Sigmoid colon (tissue), 7 donors: ENCODE results near the gene BCKDK. TPM values are rescaled to one million over a fixed set of nuclear protein-coding genes. Genes with fewer than 3 reads are reported as not detected.
A peak's percentile ranks its signal among the peaks of the same experiment; 100 is the strongest.

Source experiments
- DNase-seq: peaks from one replicate; pipeline ENCODE4 v3.0.0-alpha.2; 2019
- H3K27ac ChIP-seq, 4 donors: fragments of 200-600 bp; sonication (generic); one replicate each; pipeline ENCODE4 v1.5.1; 2016 to 2019; ENCODE audit warnings: mild to moderate bottlenecking in 1 of 4
- H3K27me3 ChIP-seq, 3 donors: fragments of 200-600 bp; sonication (generic); one replicate each; pipeline ENCODE4 v1.5.1; 2019; ENCODE audit warnings: mild to moderate bottlenecking in 1 of 3
- H3K36me3 ChIP-seq, 4 donors: fragments of 200-600 bp; sonication (generic); one replicate each; pipeline ENCODE4 v1.5.1; 2016 to 2019
- H3K4me1 ChIP-seq, 4 donors: fragments of 200-600 bp; sonication (generic); one replicate each; pipeline ENCODE4 v1.5.1; 2017 to 2019
- H3K4me3 ChIP-seq, 4 donors: fragments of 200-600 bp; sonication (generic); one replicate each; pipeline ENCODE4 v1.5.1; 2017 to 2019; ENCODE audit warnings: mild to moderate bottlenecking in 2 of 4, moderate library complexity in 1 of 4
- H3K9me3 ChIP-seq, 4 donors: fragments of 200-600 bp in 3 of 4; sonication (generic) in 3 of 4; one replicate each; pipeline versions ENCODE4 v1.5.1 to v1.6.1; 2013 to 2019
- CTCF ChIP-seq, 4 experiments: fragments of 450-650 bp in 3 of 4; fragments of 200-600 bp in 1 of 4; IDR thresholded peaks; one replicate each; pipeline ENCODE4 v1.5.1; 2016 to 2019; ENCODE audit warnings: antibody characterized with exemption in 4 of 4, mild to moderate bottlenecking in 3 of 4, moderate library complexity in 2 of 4
- EP300 ChIP-seq, 4 donors: sonication (generic); formaldehyde crosslinking; IDR thresholded peaks; one replicate each; pipeline ENCODE4 v1.6.1; 2017; ENCODE audit warnings: antibody characterized with exemption in 4 of 4
- POLR2A ChIP-seq, 2 donors: fragments of 450-650 bp; IDR thresholded peaks; one replicate each; pipeline ENCODE4 v1.6.1; 2016; ENCODE audit warnings: antibody characterized with exemption in 2 of 2, mild to moderate bottlenecking in 2 of 2, moderate library complexity in 2 of 2
- POLR2AphosphoS5 ChIP-seq, 4 donors: sonication (generic); formaldehyde crosslinking; IDR thresholded peaks; one replicate each; pipeline ENCODE4 v1.6.1; 2017; ENCODE audit warnings: antibody characterized with exemption in 4 of 4
- WGBS, 2 donors: extraction: QIAGEN DNeasy Blood & Tissue Kit; methylation state at CpG; one replicate each; pipeline ENCODE4 v1.1.7; 2013; 5-methylcytosine and 5-hydroxymethylcytosine counted together
- intact Hi-C: fragments of 100-400 bp; cut with DNase I; formaldehyde crosslinking; loops from one replicate; pipeline ENCODE4 v1.15.1; 2023
- polyA plus RNA-seq, 3 donors: library from polyadenylated mRNA; stranded (reverse); fragments of 200-250 nt; gene quantifications; one replicate each; pipeline ENCODE4 v1.2.3, GENCODE V29; 2013
- total RNA-seq, 4 donors: library from RNA; depleted of rRNA; stranded (reverse); fragments of >200 nt; gene quantifications; one replicate each; pipeline ENCODE4 v1.1.0, GENCODE V29; 2016
- donor health status: healthy with polysubstance abuse.
- donor health status: Bipolar disorder and iron deficiency.
- donor health status: healthy.

BCKDK gene
- total and polyA plus RNA-seq, 7 donors: 21.6 to 42.7 (median 33.2) TPM

- Histone ChIP-seq H3K27ac (no peak overlapping the region), H3K9me3 (no peaks in the 10 kb centered on the region), H3K36me3 (peaks cover 49 to 84% (median 55%) of the 10 kb centered on the region in 4 donors), H3K4me3 (no peak overlapping the region), H3K27me3 (no peaks in the 10 kb centered on the region), H3K4me1 (peaks cover 0 to 15% (median 12%) of the 10 kb centered on the region in 4 donors)
- WGBS, 2 donors: 85 to 93% methylated on average over 13 of the region's 13 CpGs
- no peak for DNase-seq
- intact Hi-C loops: no loop called here
- TF ChIP-seq POLR2AphosphoS5 (IDR thresholded peaks at IDR 0.05): no peak
- TF ChIP-seq EP300 (IDR thresholded peaks at IDR 0.05): no peak
- TF ChIP-seq POLR2A (IDR thresholded peaks at IDR 0.05): no peak
- TF ChIP-seq CTCF (IDR thresholded peaks at IDR 0.05): no peak
These were observed 28.7 kb upstream of the BCKDK start for GRCh38 chr16:31079342-31079944.

- peak; percentile 57 for DNase-seq
- H3K4me3 ChIP-seq: no peak overlapping the region
- peaks cover 49 to 91% (median 55%) of the 10 kb centered on the region in 4 donors for H3K36me3 ChIP-seq
- H3K27me3 ChIP-seq: no peaks in the 10 kb centered on the region
- H3K27ac ChIP-seq: no peak overlapping the region
- intact Hi-C loops: no loop called here
- TF ChIP-seq EP300 (IDR thresholded peaks at IDR 0.05) (no peak), POLR2A (IDR thresholded peaks at IDR 0.05) (no peak), POLR2AphosphoS5 (IDR thresholded peaks at IDR 0.05) (no peak), CTCF (IDR thresholded peaks at IDR 0.05) (no peak)
- H3K4me1 ChIP-seq: peaks cover 0 to 9% (median 5%) of the 10 kb centered on the region in 4 donors
- no peaks in the 10 kb centered on the region for H3K9me3 ChIP-seq
- WGBS, 2 donors: 97% methylated on average over 40 of the region's 40 CpGs
These were observed 28.1 kb upstream of the BCKDK start for GRCh38 chr16:31080035-31080629.

GRCh38 chr16:31080756-31081419, 27.3 kb upstream of the BCKDK start:
- H3K9me3 ChIP-seq: no peaks in the 10 kb centered on the region
- intact Hi-C loops: no loop called here
- TF ChIP-seq POLR2AphosphoS5 (IDR thresholded peaks at IDR 0.05) (no peak), CTCF (IDR thresholded peaks at IDR 0.05) (no peak), EP300 (IDR thresholded peaks at IDR 0.05) (no peak), POLR2A (IDR thresholded peaks at IDR 0.05) (no peak)
- WGBS, 2 donors: 93 to 94% methylated on average over 13 of the region's 13 CpGs
- peaks cover 0 to 2% (median 0%) of the 10 kb centered on the region in 4 donors for H3K4me1 ChIP-seq
- no peak overlapping the region for H3K27ac ChIP-seq
- H3K4me3 ChIP-seq: no peak overlapping the region
- DNase-seq: peak; percentile 60
- no peaks in the 10 kb centered on the region for H3K27me3 ChIP-seq
- H3K36me3 ChIP-seq: peaks cover 52 to 98% (median 55%) of the 10 kb centered on the region in 4 donors

GRCh38 chr16:31081428-31082351, 26.5 kb upstream of the BCKDK start:
- no peaks in the 10 kb centered on the region for H3K4me1 ChIP-seq
- no peak overlapping the region for H3K27ac ChIP-seq
- TF ChIP-seq POLR2AphosphoS5 (IDR thresholded peaks at IDR 0.05) (no peak), CTCF (IDR thresholded peaks at IDR 0.05) (no peak), EP300 (IDR thresholded peaks at IDR 0.05) (no peak), POLR2A (IDR thresholded peaks at IDR 0.05) (no peak)
- no peak overlapping the region for H3K4me3 ChIP-seq
- H3K9me3 ChIP-seq: no peaks in the 10 kb centered on the region
- H3K27me3 ChIP-seq: no peaks in the 10 kb centered on the region
- intact Hi-C loops: no loop called here
- peaks cover 48 to 97% (median 50%) of the 10 kb centered on the region in 4 donors for H3K36me3 ChIP-seq
- WGBS, 2 donors: 84 to 89% methylated on average over 26 of the region's 26 CpGs
- peak; percentile 68 for DNase-seq
